Tibial nerve (tissue), 4 donors: ENCODE measurements around the gene NTM. TPM values are rescaled to one million over a fixed set of nuclear protein-coding genes. Genes with fewer than 3 reads are reported as not detected.

Source experiments
- DNase-seq, 2 donors: peaks; one replicate each; pipeline ENCODE4 v3.0.0-alpha.2; 2019; ENCODE audit warnings: low spot score in 2 of 2
- H3K27ac ChIP-seq, 4 donors: fragments of 200-600 bp; sonication (generic) in 3 of 4; one replicate each; pipeline ENCODE4 v1.5.1; 2017 to 2019; ENCODE audit warnings: mild to moderate bottlenecking in 1 of 4
- H3K27me3 ChIP-seq, 2 donors: fragments of 200-600 bp; sonication (generic) in 1 of 2; one replicate each; pipeline versions ENCODE4 v1.5.1 to v1.6.0; 2017 to 2019
- H3K36me3 ChIP-seq, 3 donors: fragments of 200-600 bp; sonication (generic); one replicate each; pipeline ENCODE4 v1.5.1; 2018 to 2019
- H3K4me1 ChIP-seq, 4 donors: fragments of 200-600 bp; sonication (generic) in 3 of 4; one replicate each; pipeline ENCODE4 v1.5.1; 2017 to 2019
- H3K4me3 ChIP-seq, 4 donors: fragments of 200-600 bp; sonication (generic) in 3 of 4; one replicate each; pipeline ENCODE4 v1.5.1; 2017 to 2019; ENCODE audit warnings: mild to moderate bottlenecking in 1 of 4, moderate library complexity in 1 of 4
- H3K9me3 ChIP-seq, 4 donors: fragments of 200-600 bp; sonication (generic) in 3 of 4; one replicate each; pipeline ENCODE4 v1.5.1; 2017 to 2019
- CTCF ChIP-seq, 5 experiments: fragments of 200-600 bp in 3 of 5; fragments of 450-650 bp in 2 of 5; sonication (generic) in 3 of 5; IDR thresholded peaks; one replicate each; pipeline ENCODE4 v1.5.1; 2016 to 2019; ENCODE audit warnings: antibody characterized with exemption in 5 of 5, mild to moderate bottlenecking in 3 of 5, moderate library complexity in 2 of 5
- EP300 ChIP-seq, 2 donors: sonication (generic); formaldehyde crosslinking; IDR thresholded peaks; one replicate each; pipeline ENCODE4 v1.6.1; 2017; ENCODE audit warnings: antibody characterized with exemption in 2 of 2, mild to moderate bottlenecking in 1 of 2
- POLR2A ChIP-seq, 2 donors: fragments of 450-650 bp; IDR thresholded peaks; one replicate each; pipeline ENCODE4 v1.6.1; 2017; ENCODE audit warnings: antibody characterized with exemption in 2 of 2, mild to moderate bottlenecking in 2 of 2, moderate library complexity in 2 of 2
- WGBS, 2 donors: methylation state at CpG; one replicate each; pipeline ENCODE4 v1.1.5; 2018; 5-methylcytosine and 5-hydroxymethylcytosine counted together
- total RNA-seq, 4 donors: library from RNA; depleted of rRNA; stranded (reverse); fragments of >200 nt; gene quantifications; one replicate each; pipeline ENCODE4 v1.1.0, GENCODE V29; 2016

Gene NTM
- total RNA-seq, 4 donors from 2014 or later = 3.7 to 11.4 (median 10.8) TPM

- no peaks in the 10 kb centered on the region for H3K4me1 ChIP-seq
- no peak overlapping the region for H3K4me3 ChIP-seq
- no peaks in the 10 kb centered on the region for H3K36me3 ChIP-seq
- H3K27me3 ChIP-seq = no peaks in the 10 kb centered on the region
- 88 to 90% methylated on average over 26 of the region's 26 CpGs for WGBS, 2 donors
- no peaks in the 10 kb centered on the region for H3K9me3 ChIP-seq
- H3K27ac ChIP-seq = no peak overlapping the region
- TF ChIP-seq CTCF (IDR thresholded peaks at IDR 0.05) (no peak), EP300 (IDR thresholded peaks at IDR 0.05) (no peak), POLR2A (IDR thresholded peaks at IDR 0.05) (no peak)
- no peak for DNase-seq
Measured at GRCh38 chr11:132161403-132162078, 791.1 kb downstream of the NTM start.

- TF ChIP-seq CTCF (IDR thresholded peaks at IDR 0.05) = no peak
- no peak for TF ChIP-seq EP300 (IDR thresholded peaks at IDR 0.05)
- TF ChIP-seq POLR2A (IDR thresholded peaks at IDR 0.05) = no peak
- no peaks in the 10 kb centered on the region for H3K4me1 ChIP-seq
- 58 to 72% methylated on average over 3 of the region's 3 CpGs for WGBS, 2 donors
Measured at GRCh38 chr11:132168344-132168981, 798.0 kb downstream of the NTM start.

GRCh38 chr11:132171031-132171430 lies 800.6 kb downstream of the NTM start:
- no peaks in the 10 kb centered on the region for H3K9me3 ChIP-seq
- no peaks in the 10 kb centered on the region for H3K36me3 ChIP-seq
- no peaks in the 10 kb centered on the region for H3K27me3 ChIP-seq
- no peak for DNase-seq
- H3K27ac ChIP-seq = no peak overlapping the region
- WGBS, 2 donors = 86 to 88% methylated on average over 6 of the region's 6 CpGs
- TF ChIP-seq CTCF (IDR thresholded peaks at IDR 0.05) (no peak), EP300 (IDR thresholded peaks at IDR 0.05) (no peak)
- no peak overlapping the region for H3K4me3 ChIP-seq
- no peaks in the 10 kb centered on the region for H3K4me1 ChIP-seq

More at GRCh38 chr11:132168344-132168981, 798.0 kb downstream of the NTM start:
- no peaks in the 10 kb centered on the region for H3K27me3 ChIP-seq
- DNase-seq = no peak
- no peak overlapping the region for H3K4me3 ChIP-seq
- H3K27ac ChIP-seq = no peak overlapping the region
- H3K9me3 ChIP-seq = no peaks in the 10 kb centered on the region
- no peaks in the 10 kb centered on the region for H3K36me3 ChIP-seq

- Histone ChIP-seq H3K27me3 (no peaks in the 10 kb centered on the region), H3K36me3 (no peaks in the 10 kb centered on the region), H3K27ac (no peak overlapping the region), H3K9me3 (no peaks in the 10 kb centered on the region), H3K4me3 (no peak overlapping the region), H3K4me1 (no peaks in the 10 kb centered on the region)
- DNase-seq = no peak
- WGBS, 2 donors = 60 to 62% methylated on average over 15 of the region's 15 CpGs
- no peak for TF ChIP-seq EP300 (IDR thresholded peaks at IDR 0.05)
- no peak for TF ChIP-seq CTCF (IDR thresholded peaks at IDR 0.05)
- no peak for TF ChIP-seq POLR2A (IDR thresholded peaks at IDR 0.05)
Measured at GRCh38 chr11:132174362-132175255, 804.2 kb downstream of the NTM start.
